OCI-LY7 (cell line): ENCODE results near the gene USP37. TPM values are rescaled to one million over a fixed set of nuclear protein-coding genes. Genes with fewer than 3 reads are reported as not detected.

Source experiments
- BruUV-seq: library from RNA; stranded (reverse); fragments of 400-500 nt; replicated peaks from 2 replicates; lab custom pipeline; 2021; lab: Mats Ljungman, UMichigan
- CTCF ChIA-PET: fragments of 300-600 bp; sonication (Branson Sonifier 250); formaldehyde crosslinking; loops from one replicate; lab custom pipeline; 2022; ENCODE audit warnings: antibody characterized with exemption; ENCODE audit not compliant: unreplicated experiment; lab: Charles Lee
- POLR2A ChIA-PET: fragments of 300-600 bp; sonication (Branson Sonifier 250); formaldehyde crosslinking; loops from one replicate; lab custom pipeline; 2022; ENCODE audit warnings: antibody characterized with exemption; lab: Charles Lee
- DNase-seq: peaks from one replicate; pipeline ENCODE4 v3.0.0-alpha.2; 2015; ENCODE audit warnings: low spot score
- H2AFZ ChIP-seq: fragments of 200-600 bp; sonication (generic), shearing (Covaris generic); 2 replicates; pipeline ENCODE4 v1.6.1; 2014; ENCODE audit warnings: mild to moderate bottlenecking, antibody characterized with exemption, low read length, moderate library complexity
- H3K27ac ChIP-seq: fragments of 200-600 bp; sonication (generic); 2 replicates; pipeline ENCODE4 v1.5.1; 2014; ENCODE audit warnings: mixed run types, low read depth, mild to moderate bottlenecking, moderate library complexity, low read length, inconsistent platforms; ENCODE audit not compliant: poor library complexity, severe bottlenecking
- H3K36me3 ChIP-seq: fragments of 200-600 bp; sonication (generic); 2 replicates; pipeline ENCODE4 v1.6.1; 2014; ENCODE audit warnings: mild to moderate bottlenecking, antibody characterized with exemption, low read length, moderate library complexity, mixed read lengths; ENCODE audit not compliant: insufficient read depth
- H3K4me1 ChIP-seq: fragments of 200-600 bp; sonication (generic); 2 replicates; pipeline ENCODE4 v1.5.1; 2014; ENCODE audit warnings: mild to moderate bottlenecking, low read length; ENCODE audit not compliant: insufficient read depth, poor library complexity, severe bottlenecking
- H3K4me2 ChIP-seq: fragments of 200-600 bp; sonication (generic); 2 replicates; pipeline ENCODE4 v1.6.1; 2014; ENCODE audit warnings: mild to moderate bottlenecking, low read length
- H3K4me3 ChIP-seq: fragments of 200-600 bp; sonication (generic); 2 replicates; pipeline ENCODE4 v1.5.1; 2014; ENCODE audit warnings: mild to moderate bottlenecking, low read depth, low read length; ENCODE audit not compliant: poor library complexity, severe bottlenecking
- H3K79me2 ChIP-seq: fragments of 200-600 bp; sonication (generic); 2 replicates; pipeline ENCODE4 v1.6.1; 2016; ENCODE audit warnings: low read depth, mild to moderate bottlenecking, low read length, moderate library complexity, mixed read lengths; ENCODE audit not compliant: insufficient read depth
- H3K9me2 ChIP-seq: fragments of 200-600 bp; sonication (generic); 2 replicates; pipeline ENCODE4 v1.6.1; 2016; ENCODE audit warnings: mild to moderate bottlenecking, low read length, mixed read lengths; ENCODE audit not compliant: insufficient read depth
- H3K9me3 ChIP-seq: fragments of 200-600 bp; sonication (generic); 2 replicates; pipeline ENCODE4 v1.6.1; 2014; ENCODE audit warnings: mild to moderate bottlenecking, mixed run types, low read length, mixed read lengths
- H4K20me1 ChIP-seq: fragments of 200-600 bp; sonication (generic); 2 replicates; pipeline ENCODE4 v1.6.1; 2014; ENCODE audit warnings: mild to moderate bottlenecking, antibody characterized with exemption, low read length, moderate library complexity, mixed read lengths; ENCODE audit not compliant: insufficient read depth
- EZH2phosphoT487 ChIP-seq: fragments of 200-600 bp; sonication (generic); IDR thresholded peaks from 2 replicates; pipeline ENCODE4 v1.6.1; 2018; ENCODE audit warnings: low read depth, borderline replicate concordance, mild to moderate bottlenecking, mixed run types, antibody characterized with exemption, low read length, moderate library complexity, mixed read lengths
- intact Hi-C: fragments of 100-400 bp; cut with micrococcal nuclease; formaldehyde crosslinking; loops from one replicate; pipeline ENCODE4 v1.10.0; 2022; ENCODE audit not compliant: unreplicated experiment
- total RNA-seq, 2 experiments: library from RNA; depleted of rRNA in 1 of 2; stranded (reverse); fragments of >200 nt in 1 of 2; shearing (Covaris generic) in 1 of 2; gene quantifications; 2 replicates each; pipeline ENCODE4 v1.2.3, GENCODE V29; 2014 to 2022
- TF ChIP-seq, protein P1 (sequence below): fragments of 200-600 bp; sonication (generic); conservative IDR thresholded peaks from 2 replicates; pipeline ENCODE4 v1.5.1; 2014; ENCODE audit warnings: mild to moderate bottlenecking, antibody characterized with exemption, low read length, moderate library complexity, mixed read lengths

USP37 gene
- total RNA-seq, 2 experiments from 2014 or later: 23.3 to 32.4 TPM

DNA sequence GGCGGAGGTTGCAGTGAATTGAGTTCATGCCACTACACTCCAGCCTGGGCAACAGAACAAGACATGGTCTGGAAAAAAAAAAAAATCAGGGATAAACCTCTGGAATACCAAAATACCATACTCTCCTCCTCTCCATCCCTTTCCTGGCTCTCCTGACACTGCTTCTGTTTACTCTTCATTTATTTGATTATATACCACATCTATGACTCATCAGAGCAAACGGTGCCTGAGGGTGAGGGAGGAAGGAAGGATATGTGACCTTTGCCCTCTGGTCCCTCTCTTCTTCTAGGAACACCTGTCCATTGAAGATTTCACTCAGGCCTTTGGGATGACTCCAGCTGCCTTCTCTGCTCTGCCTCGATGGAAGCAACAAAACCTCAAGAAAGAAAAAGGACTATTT lies 119.2 kb downstream of the USP37 start:
- Histone ChIP-seq H3K9me2 (no peaks in the 10 kb centered on the region), H3K4me3 (no peak overlapping the region), H3K4me2 (no peak overlapping the region), H3K9me3 (no peaks in the 10 kb centered on the region), H4K20me1 (no peaks in the 10 kb centered on the region), H2AFZ (no peak overlapping the region), H3K36me3 (peaks cover 58% of the 10 kb centered on the region), H3K4me1 (no peaks in the 10 kb centered on the region), H3K79me2 (no peaks in the 10 kb centered on the region), H3K27ac (no peak overlapping the region)
- intact Hi-C loops: no loop called here
- TF ChIP-seq, protein P1, sequence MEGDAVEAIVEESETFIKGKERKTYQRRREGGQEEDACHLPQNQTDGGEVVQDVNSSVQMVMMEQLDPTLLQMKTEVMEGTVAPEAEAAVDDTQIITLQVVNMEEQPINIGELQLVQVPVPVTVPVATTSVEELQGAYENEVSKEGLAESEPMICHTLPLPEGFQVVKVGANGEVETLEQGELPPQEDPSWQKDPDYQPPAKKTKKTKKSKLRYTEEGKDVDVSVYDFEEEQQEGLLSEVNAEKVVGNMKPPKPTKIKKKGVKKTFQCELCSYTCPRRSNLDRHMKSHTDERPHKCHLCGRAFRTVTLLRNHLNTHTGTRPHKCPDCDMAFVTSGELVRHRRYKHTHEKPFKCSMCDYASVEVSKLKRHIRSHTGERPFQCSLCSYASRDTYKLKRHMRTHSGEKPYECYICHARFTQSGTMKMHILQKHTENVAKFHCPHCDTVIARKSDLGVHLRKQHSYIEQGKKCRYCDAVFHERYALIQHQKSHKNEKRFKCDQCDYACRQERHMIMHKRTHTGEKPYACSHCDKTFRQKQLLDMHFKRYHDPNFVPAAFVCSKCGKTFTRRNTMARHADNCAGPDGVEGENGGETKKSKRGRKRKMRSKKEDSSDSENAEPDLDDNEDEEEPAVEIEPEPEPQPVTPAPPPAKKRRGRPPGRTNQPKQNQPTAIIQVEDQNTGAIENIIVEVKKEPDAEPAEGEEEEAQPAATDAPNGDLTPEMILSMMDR: no peak
- no peak for TF ChIP-seq EZH2phosphoT487
- CTCF ChIA-PET: no interaction called here
- DNase-seq: no peak
- BruUV-seq: no TSS peak
- POLR2A ChIA-PET: no interaction called here

DNA sequence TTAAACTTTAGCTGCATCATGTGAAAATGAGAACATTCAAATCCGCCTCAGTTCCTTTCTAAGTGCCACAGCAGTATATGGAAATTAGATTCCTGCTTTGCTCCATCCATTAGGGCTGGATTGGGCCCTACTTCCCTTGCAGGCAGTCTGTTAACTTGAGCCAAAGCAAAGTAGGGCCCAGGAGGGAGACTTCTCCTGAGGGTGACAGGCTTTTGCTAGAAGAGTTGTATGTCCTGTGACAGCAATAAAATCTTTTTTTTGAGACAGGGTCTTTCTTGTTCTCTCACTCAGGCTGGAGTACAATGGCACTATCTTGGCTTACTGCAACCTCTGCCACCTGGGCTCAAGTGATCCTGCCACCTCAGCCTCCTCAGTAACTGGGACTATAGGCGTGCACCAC lies 121.1 kb downstream of the USP37 start:
- Histone ChIP-seq H2AFZ (no peak overlapping the region), H3K9me2 (no peaks in the 10 kb centered on the region), H3K9me3 (no peaks in the 10 kb centered on the region), H3K4me2 (no peak overlapping the region), H3K4me3 (no peak overlapping the region), H4K20me1 (no peaks in the 10 kb centered on the region), H3K4me1 (no peaks in the 10 kb centered on the region), H3K27ac (no peak overlapping the region), H3K36me3 (peaks cover 41% of the 10 kb centered on the region), H3K79me2 (no peaks in the 10 kb centered on the region)
- ChIA-PET CTCF (no interaction called here), POLR2A (interaction anchor here (0.6 kb wide), 1 partner anchor 237 kb away, joined by 6 read pairs; no protein-coding TSS in a partner anchor)
- TF ChIP-seq, protein P1: no peak
- TF ChIP-seq EZH2phosphoT487: no peak
- intact Hi-C loops: no loop called here
- BruUV-seq: no TSS peak
- no peak for DNase-seq

DNA sequence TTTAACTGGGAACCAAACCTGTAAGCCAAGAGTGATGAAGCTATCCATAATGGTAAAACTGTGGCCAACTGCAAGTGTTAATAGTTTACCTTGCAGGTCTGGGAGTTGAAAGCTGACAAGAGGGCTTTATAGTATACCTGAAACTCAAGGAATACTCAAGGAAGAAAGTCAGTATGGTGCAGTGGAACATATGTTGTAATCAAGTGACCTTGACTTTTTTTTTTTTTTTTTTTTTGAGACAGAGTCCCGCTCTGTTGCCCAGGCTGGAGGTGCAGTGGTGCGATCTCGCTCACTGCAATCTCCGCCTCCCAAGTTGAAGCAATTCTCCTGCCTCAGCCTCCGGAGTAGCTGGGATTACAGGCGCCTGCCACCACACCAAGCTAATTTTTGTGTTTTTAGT lies 121.6 kb downstream of the USP37 start:
- POLR2A ChIA-PET: no interaction called here
- intact Hi-C loops: no loop called here
- no peak overlapping the region for H3K4me2 ChIP-seq
- H3K9me2 ChIP-seq: no peaks in the 10 kb centered on the region
- no peak overlapping the region for H2AFZ ChIP-seq
- H3K9me3 ChIP-seq: no peaks in the 10 kb centered on the region
- BruUV-seq: no TSS peak
- H3K36me3 ChIP-seq: peaks cover 36% of the 10 kb centered on the region
- H3K4me3 ChIP-seq: no peak overlapping the region
- CTCF ChIA-PET: no interaction called here
- DNase-seq: no peak
- no peaks in the 10 kb centered on the region for H4K20me1 ChIP-seq
- no peaks in the 10 kb centered on the region for H3K4me1 ChIP-seq
- H3K27ac ChIP-seq: no peak overlapping the region
- no peaks in the 10 kb centered on the region for H3K79me2 ChIP-seq
- TF ChIP-seq, protein P1: no peak
- no peak for TF ChIP-seq EZH2phosphoT487
